ENCODE data around the gene SF3B4. TPM values are rescaled to one million over a fixed set of nuclear protein-coding genes. Genes with fewer than 3 reads are reported as not detected.
A peak's percentile ranks its signal among the peaks of the same experiment; 100 is the strongest.
"Not testable (repeated sequence)": the region's sequence is repeated elsewhere in the genome, so short reads cannot be mapped to it uniquely, and the experiment has no call there.

Gene SF3B4
- total RNA-seq, 2 donors from 2014 or later: 85.8 to 93.8 TPM

- peak overlapping the region; percentile 14 for H3K27ac Mint-ChIP-seq
- TF ChIP-seq CTCF (conservative IDR thresholded peaks at IDR 0.05): no peak
- no peaks in the 10 kb centered on the region for H3K9me3 Mint-ChIP-seq
- H3K4me3 ChIP-seq (ENCODE audit: low read length): no peak overlapping the region
- no peak overlapping the region for H3K27ac ChIP-seq (ENCODE audit: low read depth, low read length)
- H3K9me3 ChIP-seq (ENCODE audit: control insufficient read depth, low read length): no peaks in the 10 kb centered on the region
- H3K4me1 ChIP-seq (ENCODE audit: control insufficient read depth, insufficient read depth, low read length): no peaks in the 10 kb centered on the region
- H3K36me3 ChIP-seq (ENCODE audit: control insufficient read depth, insufficient read depth, low read length): peaks cover 12% of the 10 kb centered on the region
- peaks cover 53% of the 10 kb centered on the region for H3K4me1 Mint-ChIP-seq
- H3K27me3 Mint-ChIP-seq (ENCODE audit: insufficient read depth): no peaks in the 10 kb centered on the region
- H3K27me3 ChIP-seq (ENCODE audit: control insufficient read depth, insufficient read depth, low read length, poor library complexity, severe bottlenecking): no peaks in the 10 kb centered on the region
- DNase-seq: no peak
- 77 to 93% methylated on average over 2 to 3 of the region's 3 CpGs for WGBS, 2 experiments (ENCODE audit: insufficient coverage in 1 of 2, insufficient read length in 1 of 2)
- H3K9ac ChIP-seq (ENCODE audit: extremely low read depth, low read length, poor library complexity, severe bottlenecking): no peak overlapping the region
- peaks cover 16% of the 10 kb centered on the region for H3K36me3 Mint-ChIP-seq (ENCODE audit: low read depth)
- H3K4me3 Mint-ChIP-seq: no peak overlapping the region
Observed at GRCh38 chr1:149940427-149940826, 12.8 kb upstream of the SF3B4 start.

GRCh38 chr1:149938668-149939003, 11.0 kb upstream of the SF3B4 start:
- H3K27me3 ChIP-seq (ENCODE audit: control insufficient read depth, insufficient read depth, low read length, poor library complexity, severe bottlenecking); H3K9me3 ChIP-seq (ENCODE audit: control insufficient read depth, low read length); H3K27ac ChIP-seq (ENCODE audit: low read depth, low read length); H3K4me1 ChIP-seq (ENCODE audit: control insufficient read depth, insufficient read depth, low read length); H3K4me3 ChIP-seq (ENCODE audit: low read length); H3K36me3 Mint-ChIP-seq (ENCODE audit: low read depth); H3K27me3 Mint-ChIP-seq (ENCODE audit: insufficient read depth); H3K9ac ChIP-seq (ENCODE audit: extremely low read depth, low read length, poor library complexity, severe bottlenecking); H3K36me3 ChIP-seq (ENCODE audit: control insufficient read depth, insufficient read depth, low read length); H3K9me3 Mint-ChIP-seq; DNase-seq: not testable (repeated sequence)
- peaks cover 51% of the 10 kb centered on the region for H3K4me1 Mint-ChIP-seq
- WGBS, 2 experiments (ENCODE audit: insufficient coverage in 1 of 2, insufficient read length in 1 of 2): 41% methylated on average over 9 of the region's 13 CpGs; no CpG with 5 or more reads in 1 of the 2 experiments
- peak overlapping the region; percentile 49 for H3K4me3 Mint-ChIP-seq
- peak overlapping the region; percentile 97 for H3K27ac Mint-ChIP-seq

- H3K9me3 Mint-ChIP-seq: no peaks in the 10 kb centered on the region
Observed at GRCh38 chr1:149937759-149938158, 10.2 kb upstream of the SF3B4 start.

More at GRCh38 chr1:149937759-149938158, 10.2 kb upstream of the SF3B4 start:
- Mint-ChIP-seq H3K27me3 (ENCODE audit: insufficient read depth) (no peaks in the 10 kb centered on the region), H3K4me3 (peak overlapping the region; percentile 57), H3K36me3 (ENCODE audit: low read depth) (no peaks in the 10 kb centered on the region), H3K4me1 (peaks cover 42% of the 10 kb centered on the region), H3K27ac (peak overlapping the region; percentile 85)
- no peak for TF ChIP-seq CTCF (conservative IDR thresholded peaks at IDR 0.05)
- Histone ChIP-seq H3K36me3 (ENCODE audit: control insufficient read depth, insufficient read depth, low read length) (no peaks in the 10 kb centered on the region), H3K9ac (ENCODE audit: extremely low read depth, low read length, poor library complexity, severe bottlenecking) (no peak overlapping the region), H3K4me1 (ENCODE audit: control insufficient read depth, insufficient read depth, low read length) (no peaks in the 10 kb centered on the region), H3K9me3 (ENCODE audit: control insufficient read depth, low read length) (no peaks in the 10 kb centered on the region), H3K4me3 (ENCODE audit: low read length) (no peak overlapping the region), H3K27ac (ENCODE audit: low read depth, low read length) (no peak overlapping the region), H3K27me3 (ENCODE audit: control insufficient read depth, insufficient read depth, low read length, poor library complexity, severe bottlenecking) (no peaks in the 10 kb centered on the region)
- DNase-seq: no peak

Data from endodermal cell (in vitro differentiated cells).